SIG-M5 treated with dmso at 0.1 percent for 504 hours (cell line): ENCODE results near the gene SCARB1.

Source experiments
- DNase-seq: peaks from one replicate; lab custom pipeline; 2025; ENCODE audit not compliant: unreplicated experiment; lab: John Stamatoyannopoulos, UW

SCARB1 gene

GRCh38 chr12:124736115-124737039 is 127.3 kb downstream of the SCARB1 start:
- no peak for DNase-seq

- DNase-seq: peak; percentile 91
These were observed 129.4 kb downstream of the SCARB1 start for GRCh38 chr12:124734224-124734788.

- DNase-seq: no peak
These were observed 130.6 kb downstream of the SCARB1 start for GRCh38 chr12:124733086-124733485.

GRCh38 chr12:124732275-124733075 is 131.2 kb downstream of the SCARB1 start:
- no peak for DNase-seq

GRCh38 chr12:124731869-124732268 is 131.8 kb downstream of the SCARB1 start:
- DNase-seq: no peak

GRCh38 chr12:124730455-124730932 is 133.2 kb downstream of the SCARB1 start:
- DNase-seq: peak; percentile 38

- DNase-seq: no peak
These were observed 135.7 kb downstream of the SCARB1 start for GRCh38 chr12:124727922-124728321.

- peak; percentile 98 for DNase-seq
These were observed 136.3 kb downstream of the SCARB1 start for GRCh38 chr12:124727264-124727800.
